GM06990 (cell line): ENCODE data around the gene NDC80.
A peak's percentile ranks its signal among the peaks of the same experiment; 100 is the strongest.

Experiments used
- DNase-seq: peaks from one replicate; pipeline ENCODE4 v3.0.0-alpha.2; 2011; ENCODE audit not compliant: insufficient read length; ENCODE audit errors: extremely low read depth
- H3K27me3 ChIP-seq: replicated peaks from 2 replicates; pipeline ENCODE4 v1.6.0; 2011; ENCODE audit warnings: low read length; ENCODE audit not compliant: control insufficient read depth, insufficient read depth
- H3K36me3 ChIP-seq: 2 replicates; pipeline ENCODE4 v1.5.1; 2011; ENCODE audit warnings: low read length; ENCODE audit not compliant: control insufficient read depth, insufficient read depth
- H3K4me3 ChIP-seq: replicated peaks from 2 replicates; pipeline ENCODE4 v1.5.1; 2011; ENCODE audit warnings: low read depth, mild to moderate bottlenecking, control low read depth, low read length
- TF ChIP-seq, protein P1 (sequence below): IDR thresholded peaks from 2 replicates; pipeline ENCODE4 v1.5.1; 2011; ENCODE audit warnings: low read length, control low read depth, mild to moderate bottlenecking, inconsistent platforms; ENCODE audit not compliant: insufficient read depth, poor library complexity, severe bottlenecking

Gene NDC80

GRCh38 chr18:2547477-2548087 lies 23.8 kb upstream of the NDC80 start:
- H3K4me3 ChIP-seq: no peak overlapping the region
- no peak for DNase-seq
- TF ChIP-seq, protein P1, sequence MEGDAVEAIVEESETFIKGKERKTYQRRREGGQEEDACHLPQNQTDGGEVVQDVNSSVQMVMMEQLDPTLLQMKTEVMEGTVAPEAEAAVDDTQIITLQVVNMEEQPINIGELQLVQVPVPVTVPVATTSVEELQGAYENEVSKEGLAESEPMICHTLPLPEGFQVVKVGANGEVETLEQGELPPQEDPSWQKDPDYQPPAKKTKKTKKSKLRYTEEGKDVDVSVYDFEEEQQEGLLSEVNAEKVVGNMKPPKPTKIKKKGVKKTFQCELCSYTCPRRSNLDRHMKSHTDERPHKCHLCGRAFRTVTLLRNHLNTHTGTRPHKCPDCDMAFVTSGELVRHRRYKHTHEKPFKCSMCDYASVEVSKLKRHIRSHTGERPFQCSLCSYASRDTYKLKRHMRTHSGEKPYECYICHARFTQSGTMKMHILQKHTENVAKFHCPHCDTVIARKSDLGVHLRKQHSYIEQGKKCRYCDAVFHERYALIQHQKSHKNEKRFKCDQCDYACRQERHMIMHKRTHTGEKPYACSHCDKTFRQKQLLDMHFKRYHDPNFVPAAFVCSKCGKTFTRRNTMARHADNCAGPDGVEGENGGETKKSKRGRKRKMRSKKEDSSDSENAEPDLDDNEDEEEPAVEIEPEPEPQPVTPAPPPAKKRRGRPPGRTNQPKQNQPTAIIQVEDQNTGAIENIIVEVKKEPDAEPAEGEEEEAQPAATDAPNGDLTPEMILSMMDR: peak; percentile 39

GRCh38 chr18:2549462-2549861 lies 21.9 kb upstream of the NDC80 start:
- Histone ChIP-seq H3K27me3 (no peaks in the 10 kb centered on the region), H3K36me3 (no peaks in the 10 kb centered on the region), H3K4me3 (no peak overlapping the region)
- TF ChIP-seq, protein P1: no peak
- DNase-seq: no peak

More at GRCh38 chr18:2547477-2548087, 23.8 kb upstream of the NDC80 start:
- Histone ChIP-seq H3K36me3 (no peaks in the 10 kb centered on the region), H3K27me3 (no peaks in the 10 kb centered on the region)

- Histone ChIP-seq H3K27me3 (no peaks in the 10 kb centered on the region), H3K36me3 (no peaks in the 10 kb centered on the region), H3K4me3 (no peak overlapping the region)
- no peak for DNase-seq
- TF ChIP-seq, protein P1: no peak
Observed at GRCh38 chr18:2551425-2551824, 19.9 kb upstream of the NDC80 start.

DNA sequence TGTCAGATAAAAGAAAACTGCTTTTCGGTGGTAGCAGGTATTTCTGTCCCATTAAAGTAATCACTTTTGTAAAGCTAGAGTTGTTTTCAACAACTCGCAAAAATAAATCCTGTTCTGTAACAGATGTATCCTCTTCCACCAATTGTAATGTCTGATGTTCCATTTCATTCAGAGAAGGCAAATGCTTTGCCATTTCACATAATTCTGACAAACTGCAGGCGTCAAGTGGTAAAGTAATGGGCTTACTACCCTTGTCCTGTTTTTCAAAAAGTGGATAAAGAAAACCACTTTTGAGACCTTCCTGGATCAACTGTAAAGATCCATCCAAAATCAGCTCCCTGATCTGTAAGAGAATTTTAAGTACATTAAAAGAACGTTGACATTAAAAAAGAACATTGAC lies 16.7 kb upstream of the NDC80 start:
- TF ChIP-seq, protein P1: no peak

DNA sequence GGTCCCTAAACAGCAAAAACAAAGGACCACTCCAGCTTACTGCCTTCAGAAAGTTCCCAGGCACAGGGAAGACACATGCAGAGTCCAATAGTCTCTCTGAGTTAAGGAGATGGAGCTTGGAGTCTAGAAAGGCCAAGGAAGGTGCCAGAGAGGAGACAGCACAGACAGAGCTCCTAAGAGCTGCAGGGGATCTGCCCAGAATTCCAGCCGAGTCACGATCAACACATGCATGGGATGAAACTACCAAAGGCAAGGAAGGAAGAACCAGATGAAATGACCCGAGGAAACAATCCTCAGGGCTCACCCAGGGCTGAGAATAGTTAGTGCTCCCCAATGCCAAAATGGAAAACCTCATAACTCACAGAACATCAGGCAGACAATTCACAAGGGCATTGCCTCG lies 15.5 kb upstream of the NDC80 start:
- Histone ChIP-seq H3K36me3 (no peaks in the 10 kb centered on the region), H3K4me3 (no peak overlapping the region), H3K27me3 (no peaks in the 10 kb centered on the region)
- TF ChIP-seq, protein P1: no peak
- no peak for DNase-seq

More for the DNA sequence above, 16.7 kb upstream of the NDC80 start:
- no peaks in the 10 kb centered on the region for H3K27me3 ChIP-seq
- no peaks in the 10 kb centered on the region for H3K36me3 ChIP-seq
- H3K4me3 ChIP-seq: no peak overlapping the region
- no peak for DNase-seq

DNA sequence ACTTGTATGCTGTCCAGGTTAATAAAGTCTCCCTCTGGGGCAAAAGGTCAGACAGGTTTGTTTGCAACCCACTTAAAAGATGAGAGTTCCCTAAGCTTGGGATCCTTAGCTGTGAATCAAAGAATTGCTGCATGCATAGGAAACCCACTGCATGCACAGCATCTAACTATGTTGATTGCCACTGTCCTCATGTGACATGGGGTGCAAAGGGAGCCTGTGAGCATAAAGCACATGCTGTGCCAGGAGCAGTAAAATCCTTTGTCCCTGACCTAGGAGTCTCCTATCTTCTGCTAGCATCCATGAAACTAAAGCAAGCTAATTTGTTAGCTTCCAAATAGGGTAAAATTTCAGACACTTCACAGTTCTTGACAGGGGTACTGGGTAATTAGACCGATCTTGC lies 13.8 kb upstream of the NDC80 start:
- Histone ChIP-seq H3K4me3 (no peak overlapping the region), H3K36me3 (no peaks in the 10 kb centered on the region; the same call in 1 of the 2 replicates), H3K27me3 (no peaks in the 10 kb centered on the region)
- TF ChIP-seq, protein P1: no peak
- no peak for DNase-seq
